Common myeloid progenitor, CD34-positive (primary cell): ENCODE results near the gene MAPK6. TPM values are rescaled to one million over a fixed set of nuclear protein-coding genes. Genes with fewer than 3 reads are reported as not detected.
A peak's percentile ranks its signal among the peaks of the same experiment; 100 is the strongest.

Experiments used
- CTCF ChIA-PET: fragments of 350-600 bp; sonication (Branson Sonifier 250); formaldehyde crosslinking; loops from one replicate; lab custom pipeline; 2021; ENCODE audit warnings: antibody characterized with exemption; lab: Charles Lee
- POLR2A ChIA-PET: fragments of 350-600 bp; sonication (Branson Sonifier 250); formaldehyde crosslinking; loops from one replicate; lab custom pipeline; 2021; ENCODE audit warnings: antibody characterized with exemption; lab: Charles Lee
- DNase-seq, 3 donors: peaks; one replicate each; pipeline versions ENCODE4 v3.0.0 to v3.0.0-alpha.2; 2013
- H3K27ac ChIP-seq, 2 experiments: 1 replicate in 1 of 2; 2 replicates in 1 of 2; pipeline ENCODE4 v1.7.0; 2013; ENCODE audit warnings: inconsistent platforms in 2 of 2, low read length in 2 of 2, mild to moderate bottlenecking in 2 of 2, low read depth in 1 of 2, moderate library complexity in 1 of 2; ENCODE audit not compliant: severe bottlenecking in 2 of 2, insufficient read depth in 1 of 2, poor library complexity in 1 of 2
- H3K27me3 ChIP-seq, 5 experiments: replicated peaks in 2 of 5; 1 replicate in 3 of 5; 2 replicates in 2 of 5; pipeline versions ENCODE4 v1.6.1 to v1.7.0; 2013; ENCODE audit warnings: low read length in 4 of 5, mild to moderate bottlenecking in 2 of 5, moderate library complexity in 2 of 5, inconsistent platforms in 1 of 5; ENCODE audit not compliant: insufficient read depth in 5 of 5, control insufficient read depth in 4 of 5
- H3K36me3 ChIP-seq, 4 experiments: 1 replicate in 2 of 4; 2 replicates in 2 of 4; pipeline versions ENCODE4 v1.6.1 to v1.7.0; 2013; ENCODE audit warnings: low read length in 3 of 4, control low read depth in 1 of 4, mild to moderate bottlenecking in 1 of 4; ENCODE audit not compliant: control insufficient read depth in 4 of 4, insufficient read depth in 4 of 4
- H3K4me1 ChIP-seq, 4 experiments: 1 replicate in 3 of 4; 2 replicates in 1 of 4; pipeline versions ENCODE4 v1.6.1 to v1.7.1; 2013; ENCODE audit warnings: low read length in 3 of 4, mild to moderate bottlenecking in 3 of 4, control low read depth in 1 of 4, inconsistent platforms in 1 of 4, moderate library complexity in 1 of 4; ENCODE audit not compliant: control insufficient read depth in 4 of 4, insufficient read depth in 4 of 4; ENCODE audit errors: control extremely low read depth in 1 of 4
- H3K4me3 ChIP-seq, 7 experiments: 1 replicate in 4 of 7; 2 replicates in 3 of 7; pipeline versions ENCODE4 v1.5.1 to v1.7.0; 2013; ENCODE audit warnings: mild to moderate bottlenecking in 7 of 7, low read length in 6 of 7, moderate library complexity in 6 of 7, inconsistent platforms in 2 of 7, low read depth in 2 of 7, control low read depth in 1 of 7; ENCODE audit not compliant: insufficient read depth in 4 of 7, control insufficient read depth in 1 of 7; ENCODE audit errors: extremely low read depth in 1 of 7
- H3K9me3 ChIP-seq, 5 experiments: 1 replicate in 4 of 5; 2 replicates in 1 of 5; pipeline versions ENCODE4 v1.6.1 to v1.7.1; 2013; ENCODE audit warnings: low read length in 4 of 5, mild to moderate bottlenecking in 2 of 5, inconsistent platforms in 1 of 5, low read depth in 1 of 5, moderate library complexity in 1 of 5; ENCODE audit not compliant: control insufficient read depth in 4 of 5, insufficient read depth in 2 of 5; ENCODE audit errors: control extremely low read depth in 1 of 5
- WGBS: methylation state at CpG from one replicate; pipeline ENCODE4 v1.1.5; 2013; ENCODE audit not compliant: insufficient coverage; 5-methylcytosine and 5-hydroxymethylcytosine counted together
- polyA plus RNA-seq: library from polyadenylated mRNA; unstranded; fragments of 120-200 nt; gene quantifications from one replicate; pipeline ENCODE4 v1.2.1, GENCODE V29; 2013

MAPK6 gene
- 30.3 TPM for polyA plus RNA-seq

- no peaks in the 10 kb centered on the region for H3K27me3 ChIP-seq
- H3K27ac ChIP-seq = peak within 1 kb of the TSS; percentile 85 to 92
- H3K4me1 ChIP-seq = peaks cover 16 to 47% (median 26%) of the 10 kb centered on the region in 4 experiments
- peak; percentile 93 to 98 (median 96) for DNase-seq
- POLR2A ChIA-PET = interaction anchor here (0.5 to 1.0 kb wide), 2 partner anchors 11 to 19 kb away, joined by 3 read pairs; no protein-coding TSS in a partner anchor
- H3K36me3 ChIP-seq = no peaks in the 10 kb centered on the region
- 8% methylated on average over 38 of the region's 59 CpGs for WGBS
- H3K9me3 ChIP-seq = no peaks in the 10 kb centered on the region
- CTCF ChIA-PET = interaction anchor here (1.3 kb wide), 1 partner anchor 37 kb away, joined by 3 read pairs; no protein-coding TSS in a partner anchor
- H3K4me3 ChIP-seq = peak within 1 kb of the TSS; percentile 73 to 99 (median 90)
These were observed at the start of gene MAPK6 for GRCh38 chr15:52018693-52019393. TSS of gene MAPK6 (plus strand) at chr15:52019219. CDS start at chr15:52046461, 27,242 bp downstream.

- peak in 1 of 3 donors; percentile 14 for DNase-seq
- Histone ChIP-seq H3K4me3 (no peak overlapping the region), H3K36me3 (peaks cover 2 to 22% (median 13%) of the 10 kb centered on the region in 4 experiments), H3K9me3 (peaks cover 0 to 9% (median 5%) of the 10 kb centered on the region in 5 experiments), H3K27me3 (no peaks in the 10 kb centered on the region), H3K4me1 (peaks cover 0 to 21% (median 11%) of the 10 kb centered on the region in 4 experiments), H3K27ac (no peak overlapping the region)
- ChIA-PET CTCF (interaction anchor here (1.3 kb wide), 1 partner anchor 106 kb away, joined by 3 read pairs; no protein-coding TSS in a partner anchor), POLR2A (no interaction called here)
- 100% methylated on average over 3 of the region's 4 CpGs for WGBS
These were observed 49.3 kb upstream of the MAPK6 start for GRCh38 chr15:51969728-51970127.

- DNase-seq = no peak
- peak overlapping the region in 1 of 2 experiments; percentile 94 for H3K27ac ChIP-seq
These were observed 48.7 kb upstream of the MAPK6 start for GRCh38 chr15:51970132-51970817.

GRCh38 chr15:51971032-51971374, 48.0 kb upstream of the MAPK6 start:
- H3K4me3 ChIP-seq = peak overlapping the region; percentile 85 to 99 (median 95)
- ChIA-PET CTCF (interaction anchor here (0.9 to 3.1 kb wide), 8 partner anchors 10 to 238 kb away, joined by 3 to 15 read pairs (median 3); no protein-coding TSS in a partner anchor), POLR2A (interaction anchor here (0.6 to 2.3 kb wide), 3 partner anchors 10 to 167 kb away, joined by 4 to 7 read pairs (median 4); no protein-coding TSS in a partner anchor)
- H3K4me1 ChIP-seq = peaks cover 0 to 21% (median 11%) of the 10 kb centered on the region in 4 experiments
- whole genome bisulfite sequencing = 3% methylated on average over 5 of the region's 7 CpGs
- H3K27me3 ChIP-seq = no peaks in the 10 kb centered on the region
- DNase-seq = no peak
- peaks cover 0 to 9% (median 5%) of the 10 kb centered on the region in 5 experiments for H3K9me3 ChIP-seq
- H3K36me3 ChIP-seq = peaks cover 0 to 9% (median 5%) of the 10 kb centered on the region in 4 experiments
- H3K27ac ChIP-seq = peak overlapping the region; percentile 81 to 94

More at GRCh38 chr15:51970132-51970817, 48.7 kb upstream of the MAPK6 start:
- Histone ChIP-seq H3K27me3 (no peaks in the 10 kb centered on the region), H3K36me3 (peaks cover 0 to 17% (median 11%) of the 10 kb centered on the region in 4 experiments), H3K4me1 (peaks cover 0 to 21% (median 11%) of the 10 kb centered on the region in 4 experiments), H3K9me3 (peaks cover 0 to 9% (median 5%) of the 10 kb centered on the region in 5 experiments), H3K4me3 (peak overlapping the region in 5 of 7 experiments; percentile 85 to 97 (median 91))
- WGBS = 90% methylated on average over 2 of the region's 4 CpGs
- ChIA-PET POLR2A (interaction anchor here (2.3 kb wide), 1 partner anchor 11 kb away, joined by 7 read pairs; no protein-coding TSS in a partner anchor), CTCF (interaction anchor here (0.6 to 3.1 kb wide), 6 partner anchors 11 to 283 kb away, joined by 3 to 15 read pairs (median 3); no protein-coding TSS in a partner anchor)

GRCh38 chr15:51971375-51972133, 47.5 kb upstream of the MAPK6 start, which contains the start of gene LEO1:
TSS of gene LEO1 (minus strand) at chr15:51971778. CDS start at chr15:51971745, 33 bp downstream.
- H3K4me3 ChIP-seq = peak within 1 kb of the TSS; percentile 85 to 99 (median 95)
- H3K36me3 ChIP-seq = peaks cover 0 to 5% (median 2%) of the 10 kb centered on the region in 4 experiments
- H3K27ac ChIP-seq = peak within 1 kb of the TSS; percentile 81 to 94
- DNase-seq = peak; percentile 99 to 100 (median 99)
- no peaks in the 10 kb centered on the region for H3K27me3 ChIP-seq
- POLR2A ChIA-PET = interaction anchor here (0.6 to 2.3 kb wide), 4 partner anchors 9 to 167 kb away, joined by 3 to 7 read pairs (median 4); no protein-coding TSS in a partner anchor
- peaks cover 0 to 9% (median 5%) of the 10 kb centered on the region in 5 experiments for H3K9me3 ChIP-seq
- CTCF ChIA-PET = interaction anchor here (0.8 to 3.1 kb wide), 11 partner anchors 9 to 644 kb away, joined by 3 to 15 read pairs (median 3); no protein-coding TSS in a partner anchor
- WGBS = under 1% methylated on average over 48 of the region's 58 CpGs
- peaks cover 0 to 21% (median 11%) of the 10 kb centered on the region in 4 experiments for H3K4me1 ChIP-seq

- peaks cover 0 to 21% (median 11%) of the 10 kb centered on the region in 4 experiments for H3K4me1 ChIP-seq
- peaks cover 0 to 2% (median 0%) of the 10 kb centered on the region in 5 experiments for H3K9me3 ChIP-seq
- WGBS = 100% methylated on average over 3 of the region's 5 CpGs
- POLR2A ChIA-PET = no interaction called here
- peak overlapping the region in 1 of 7 experiments; percentile 8 for H3K4me3 ChIP-seq
- H3K27ac ChIP-seq = no peak overlapping the region
- CTCF ChIA-PET = interaction anchor here (1.0 to 3.1 kb wide), 4 partner anchors 8 to 105 kb away, joined by 3 to 15 read pairs (median 3); no protein-coding TSS in a partner anchor
- DNase-seq = no peak
- peaks cover 0 to 3% (median 0%) of the 10 kb centered on the region in 4 experiments for H3K36me3 ChIP-seq
- no peaks in the 10 kb centered on the region for H3K27me3 ChIP-seq
These were observed 45.8 kb upstream of the MAPK6 start for GRCh38 chr15:51973220-51973619.
